NCI-H1930 (cell line): ENCODE results near the gene RNF11.

Experiments used
- DNase-seq, 2 experiments: peaks; one replicate each; lab custom pipeline; 2025; lab: John Stamatoyannopoulos, UW

Gene RNF11

GRCh38 chr1:51313268-51313852 lies 77.3 kb downstream of the RNF11 start:
- DNase-seq, result no peak

GRCh38 chr1:51313961-51314777 lies 78.1 kb downstream of the RNF11 start:
- no peak for DNase-seq

- no peak for DNase-seq
Measured at GRCh38 chr1:51314974-51315373, 78.9 kb downstream of the RNF11 start.

- no peak for DNase-seq
Measured at GRCh38 chr1:51316113-51316845, 80.2 kb downstream of the RNF11 start.

- no peak for DNase-seq
Measured at GRCh38 chr1:51316846-51317120, 80.7 kb downstream of the RNF11 start.

GRCh38 chr1:51317798-51318197 lies 81.7 kb downstream of the RNF11 start:
- DNase-seq, result no peak

GRCh38 chr1:51320967-51321923 lies 85.2 kb downstream of the RNF11 start:
- DNase-seq, result no peak

GRCh38 chr1:51321924-51322280 lies 85.8 kb downstream of the RNF11 start:
- no peak for DNase-seq

- DNase-seq, result no peak
Measured at GRCh38 chr1:51322417-51323101, 86.5 kb downstream of the RNF11 start.
